ENCODE data around the gene PGF.

The PGF gene

GRCh38 chr14:74962046-74962445, 6.6 kb upstream of the PGF start:
- in situ Hi-C loops (cut with HindIII; ENCODE audit: low sequenced_read_pairs), result loop anchor here (10.0 kb wide), 1 partner anchor 107 kb away; no protein-coding TSS in a partner anchor

- in situ Hi-C loops (cut with HindIII; ENCODE audit: low sequenced_read_pairs), result loop anchor here (10.0 kb wide), 1 partner anchor 107 kb away; no protein-coding TSS in a partner anchor
Measured at GRCh38 chr14:74961238-74961911, 6.0 kb upstream of the PGF start.

GRCh38 chr14:74960736-74961135, 5.3 kb upstream of the PGF start:
- in situ Hi-C loops (cut with HindIII; ENCODE audit: low sequenced_read_pairs), result loop anchor here (10.0 kb wide), 1 partner anchor 106 kb away; no protein-coding TSS in a partner anchor

- in situ Hi-C loops (cut with HindIII; ENCODE audit: low sequenced_read_pairs), result loop anchor here (10.0 kb wide), 1 partner anchor 105 kb away; no protein-coding TSS in a partner anchor
Measured at GRCh38 chr14:74959596-74960180, 4.3 kb upstream of the PGF start.

GRCh38 chr14:74956280-74957072, 1.1 kb upstream of the PGF start:
- in situ Hi-C loops (cut with HindIII; ENCODE audit: low sequenced_read_pairs), result no loop called here

GRCh38 chr14:74956027-74956279, 556 bp upstream of the PGF start:
- in situ Hi-C loops (cut with HindIII; ENCODE audit: low sequenced_read_pairs), result no loop called here

- in situ Hi-C loops (cut with HindIII; ENCODE audit: low sequenced_read_pairs), result no loop called here
Measured at GRCh38 chr14:74954947-74955228, 509 bp downstream of the PGF start.

GRCh38 chr14:74954232-74954946, 1.0 kb downstream of the PGF start:
- in situ Hi-C loops (cut with HindIII; ENCODE audit: low sequenced_read_pairs), result no loop called here

- in situ Hi-C loops (cut with HindIII; ENCODE audit: low sequenced_read_pairs), result no loop called here
Measured at GRCh38 chr14:74953686-74954085, 1.7 kb downstream of the PGF start.

- in situ Hi-C loops (cut with HindIII; ENCODE audit: low sequenced_read_pairs), result no loop called here
Measured at GRCh38 chr14:74952697-74953484, 2.5 kb downstream of the PGF start.

GRCh38 chr14:74952180-74952665, 3.2 kb downstream of the PGF start:
- in situ Hi-C loops (cut with HindIII; ENCODE audit: low sequenced_read_pairs), result no loop called here

- in situ Hi-C loops (cut with HindIII; ENCODE audit: low sequenced_read_pairs), result no loop called here
Measured at GRCh38 chr14:74951443-74952179, 3.8 kb downstream of the PGF start.

- in situ Hi-C loops (cut with HindIII; ENCODE audit: low sequenced_read_pairs), result no loop called here
Measured at GRCh38 chr14:74950795-74951442, 4.5 kb downstream of the PGF start.

GRCh38 chr14:74949859-74950573, 5.4 kb downstream of the PGF start:
- in situ Hi-C loops (cut with HindIII; ENCODE audit: low sequenced_read_pairs), result no loop called here

GRCh38 chr14:74949191-74949601, 6.2 kb downstream of the PGF start:
- in situ Hi-C loops (cut with HindIII; ENCODE audit: low sequenced_read_pairs), result no loop called here

- in situ Hi-C loops (cut with HindIII; ENCODE audit: low sequenced_read_pairs), result no loop called here
Measured at GRCh38 chr14:74948228-74949175, 6.9 kb downstream of the PGF start.

GRCh38 chr14:74947353-74948227, 7.8 kb downstream of the PGF start:
- in situ Hi-C loops (cut with HindIII; ENCODE audit: low sequenced_read_pairs), result no loop called here
